IMR-90 (cell line): ENCODE data around the gene CEACAM16. TPM values are rescaled to one million over a fixed set of nuclear protein-coding genes. Genes with fewer than 3 reads are reported as not detected.
A peak's percentile ranks its signal among the peaks of the same experiment; 100 is the strongest.

Source experiments
- ATAC-seq: fragments of 200-7000 bp; cut with Tn5 transposase; 2 replicates; pipeline ENCODE4 v1.9.1; 2020; ENCODE audit warnings: low read depth, mild to moderate bottlenecking, moderate library complexity
- BruUV-seq: library from RNA; stranded (reverse); fragments of 400-500 nt; replicated peaks from 2 replicates; lab custom pipeline; 2021; lab: Mats Ljungman, UMichigan
- CTCF ChIA-PET: fragments of 300-600 bp; formaldehyde crosslinking; extraction: SDS; loops from one replicate; lab custom pipeline; 2021; ENCODE audit warnings: antibody characterized with exemption; lab: Yijun Ruan, JAX
- POLR2A ChIA-PET: fragments of 300-600 bp; sonication (Branson Sonifier 250); formaldehyde crosslinking; loops from one replicate; lab custom pipeline; 2022; ENCODE audit warnings: antibody characterized with exemption; ENCODE audit not compliant: unreplicated experiment; lab: Charles Lee
- DNase-seq: peaks from one replicate; pipeline ENCODE4 v3.0.0; 2013
- H2AFZ ChIP-seq: replicated peaks from 2 replicates; pipeline ENCODE3; 2013; ENCODE audit warnings: low read length, mild to moderate bottlenecking; ENCODE audit not compliant: poor library complexity
- H2AK5ac ChIP-seq: 2 replicates; pipeline ENCODE4 v1.6.1; 2013; ENCODE audit warnings: low read depth, low read length, inconsistent platforms
- H2AK9ac ChIP-seq: replicated peaks from 2 replicates; pipeline ENCODE3; 2013; ENCODE audit warnings: mild to moderate bottlenecking, low read depth, low read length, moderate library complexity; ENCODE audit not compliant: poor library complexity
- H2BK120ac ChIP-seq: 2 replicates; pipeline ENCODE4 v1.6.1; 2013; ENCODE audit warnings: low read depth, low read length, inconsistent platforms
- H2BK15ac ChIP-seq: 3 replicates; pipeline ENCODE4 v1.6.1; 2013; ENCODE audit warnings: low read depth, low read length, inconsistent platforms
- H2BK20ac ChIP-seq: 2 replicates; pipeline ENCODE4 v1.6.1; 2013; ENCODE audit warnings: low read depth, mild to moderate bottlenecking, inconsistent platforms, low read length, moderate library complexity
- H2BK5ac ChIP-seq: 2 replicates; pipeline ENCODE4 v1.6.1; 2013; ENCODE audit warnings: mild to moderate bottlenecking, low read depth, low read length, inconsistent platforms; ENCODE audit not compliant: poor library complexity, severe bottlenecking
- H3K14ac ChIP-seq: replicated peaks from 2 replicates; pipeline ENCODE4 v1.6.1; 2013; ENCODE audit warnings: low read depth, low read length, inconsistent platforms
- H3K18ac ChIP-seq: 2 replicates; pipeline ENCODE4 v1.6.1; 2013; ENCODE audit warnings: low read depth, low read length, control low read depth
- H3K23ac ChIP-seq: 2 replicates; pipeline ENCODE4 v1.6.1; 2013; ENCODE audit warnings: low read depth, low read length, inconsistent platforms
- H3K27ac ChIP-seq: 2 replicates; pipeline ENCODE4 v1.5.1; 2013; ENCODE audit warnings: mild to moderate bottlenecking, control low read depth, low read length; ENCODE audit not compliant: insufficient read depth
- H3K27me3 ChIP-seq: 2 replicates; pipeline ENCODE4 v1.6.1; 2013; ENCODE audit warnings: low read length; ENCODE audit not compliant: control insufficient read depth, insufficient read depth
- H3K36me3 ChIP-seq: 2 replicates; pipeline ENCODE4 v1.6.1; 2013; ENCODE audit warnings: low read length, mixed read lengths; ENCODE audit not compliant: control insufficient read depth, insufficient read depth
- H3K4ac ChIP-seq: 2 replicates; pipeline ENCODE4 v1.6.1; 2013; ENCODE audit warnings: low read depth, low read length, inconsistent platforms
- H3K4me1 ChIP-seq: 2 replicates; pipeline ENCODE4 v1.6.1; 2013; ENCODE audit warnings: low read length, mixed read lengths; ENCODE audit not compliant: control insufficient read depth, insufficient read depth
- H3K4me2 ChIP-seq: 2 replicates; pipeline ENCODE4 v1.6.1; 2013; ENCODE audit warnings: low read depth, mild to moderate bottlenecking, control low read depth, low read length, moderate library complexity
- H3K4me3 ChIP-seq: 2 replicates; pipeline ENCODE4 v1.5.1; 2013; ENCODE audit warnings: low read depth, mild to moderate bottlenecking, control low read depth, low read length, moderate library complexity; ENCODE audit not compliant: insufficient read depth
- H3K56ac ChIP-seq: 2 replicates; pipeline ENCODE4 v1.6.1; 2013; ENCODE audit warnings: low read length, inconsistent platforms; ENCODE audit not compliant: insufficient read depth; ENCODE audit errors: extremely low read depth
- H3K79me1 ChIP-seq, 2 experiments: 2 replicates each; pipeline ENCODE4 v1.6.1; 2013; ENCODE audit warnings: low read length in 2 of 2, inconsistent platforms in 1 of 2, low read depth in 1 of 2
- H3K9ac ChIP-seq: 2 replicates; pipeline ENCODE4 v1.6.1; 2013; ENCODE audit warnings: low read depth, low read length, control low read depth
- H3K9me1 ChIP-seq: 2 replicates; pipeline ENCODE4 v1.6.1; 2013; ENCODE audit warnings: low read length, inconsistent platforms; ENCODE audit not compliant: insufficient read depth
- H3K9me3 ChIP-seq: 2 replicates; pipeline ENCODE4 v1.6.1; 2013; ENCODE audit warnings: low read length; ENCODE audit not compliant: control insufficient read depth, insufficient read depth
- H4K20me1 ChIP-seq: 2 replicates; pipeline ENCODE4 v1.6.1; 2013; ENCODE audit warnings: low read length, inconsistent platforms; ENCODE audit not compliant: insufficient read depth
- H4K5ac ChIP-seq: 2 replicates; pipeline ENCODE4 v1.6.1; 2013; ENCODE audit warnings: mild to moderate bottlenecking, low read depth, low read length, control low read depth
- H4K8ac ChIP-seq, 2 experiments: 2 replicates each; pipeline ENCODE4 v1.6.1; 2013; ENCODE audit warnings: low read depth in 2 of 2, low read length in 2 of 2, control low read depth in 1 of 2, inconsistent platforms in 1 of 2
- H4K91ac ChIP-seq: 2 replicates; pipeline ENCODE4 v1.6.1; 2013; ENCODE audit warnings: low read depth, low read length, inconsistent platforms; ENCODE audit not compliant: insufficient read depth
- MXI1 ChIP-seq: IDR thresholded peaks from 2 replicates; pipeline ENCODE4 v1.6.1; 2012; ENCODE audit warnings: low read depth, mild to moderate bottlenecking, low read length, moderate library complexity, borderline replicate concordance
- POLR2A ChIP-seq: IDR thresholded peaks from 2 replicates; pipeline ENCODE4 v1.6.1; 2012; ENCODE audit warnings: mild to moderate bottlenecking, low read depth, low read length
- WGBS, 2 experiments: methylation state at CpG; one replicate each; pipeline versions ENCODE4 v1.1.5 to v1.1.7; 2013; ENCODE audit warnings: missing lambda C conversion rate in 2 of 2; ENCODE audit not compliant: insufficient read length in 1 of 2; ENCODE audit errors: extremely low coverage in 2 of 2; 5-methylcytosine and 5-hydroxymethylcytosine counted together
- dilution Hi-C: fragments of 300-500 bp; cut with HindIII; formaldehyde crosslinking; loops from one replicate; pipeline ENCODE4 v1.14.3; 2018; ENCODE audit warnings: low sequenced_read_pairs; ENCODE audit not compliant: unreplicated experiment
- in situ Hi-C: fragments of 300-500 bp; cut with MboI; formaldehyde crosslinking; loops from 3 replicates; pipeline ENCODE4 v1.14.3; 2019; ENCODE audit warnings: low sequenced_read_pairs, inconsistent platforms, mixed read lengths
- intact Hi-C: fragments of 100-400 bp; cut with micrococcal nuclease; formaldehyde crosslinking; loops from 2 replicates; pipeline ENCODE4 v1.10.0; 2022
- polyA plus RNA-seq, 3 experiments: library from polyadenylated mRNA; depleted of rRNA; stranded (reverse); fragments of >200 nt; gene quantifications; 2 replicates each; pipeline ENCODE4 v1.2.3, GENCODE V29; 2012; ENCODE audit warnings: low replicate concordance in 1 of 3
- total RNA-seq: library from RNA; depleted of rRNA; stranded (reverse); fragments of >200 nt; gene quantifications from 2 replicates; pipeline ENCODE4 v1.2.3, GENCODE V29; 2012

The CEACAM16 gene
- total and polyA plus RNA-seq, 2 of the 4 experiments (the other 2 are of a cell fraction), result not detected

DNA sequence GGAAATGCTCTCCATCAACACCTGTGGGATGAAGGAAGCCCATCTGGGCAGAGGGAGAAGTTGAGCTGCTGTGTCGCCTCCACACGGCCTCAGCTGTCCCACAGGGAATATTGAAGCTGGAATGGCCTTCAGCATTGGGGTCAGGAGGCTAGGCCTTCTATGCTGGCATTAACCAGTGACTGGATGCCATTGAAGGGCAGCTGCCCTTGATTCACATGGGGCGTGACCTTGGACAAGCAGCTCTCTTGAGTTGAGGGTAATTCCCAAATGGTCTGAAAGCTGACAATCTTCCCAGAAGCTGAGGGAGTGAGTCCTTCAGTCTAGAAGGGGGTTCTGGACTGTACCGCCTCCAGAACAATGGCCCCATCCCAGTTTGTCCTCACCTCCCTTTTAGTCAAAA lies 56.3 kb downstream of the CEACAM16 start:
- Histone ChIP-seq H3K4me1 (peaks cover 57% of the 10 kb centered on the region), H2AK5ac (peak overlapping the region; percentile 91), H4K5ac (peak overlapping the region; percentile 71), H4K91ac (peak overlapping the region; percentile 78), H3K36me3 (peaks cover 61% of the 10 kb centered on the region), H4K20me1 (peaks cover 31% of the 10 kb centered on the region), H3K56ac (no peak overlapping the region), H2AK9ac (peak overlapping the region; percentile 38), H2AFZ (no peak overlapping the region), H3K27ac (peak overlapping the region; percentile 73), H3K79me1 (peaks cover 27 to 76% of the 10 kb centered on the region in 2 experiments), H3K4me3 (no peak overlapping the region), H2BK5ac (peak overlapping the region; percentile 64), H3K27me3 (no peaks in the 10 kb centered on the region), H3K14ac (peak overlapping the region; percentile 67), H4K8ac (peak overlapping the region; percentile 49 to 92), H2BK15ac (peak overlapping the region; percentile 52; the same call in 1 of the 3 replicates), H2BK20ac (peak overlapping the region; percentile 82), H3K4ac (peak overlapping the region; percentile 78), H2BK120ac (peak overlapping the region; percentile 29), H3K9me3 (no peaks in the 10 kb centered on the region), H3K9ac (peak overlapping the region; percentile 66), H3K9me1 (peaks cover 16% of the 10 kb centered on the region), H3K23ac (peak overlapping the region; percentile 93), H3K18ac (peak overlapping the region; percentile 68), H3K4me2 (peak overlapping the region; percentile 67; the same call in 1 of the 2 replicates)
- dilution Hi-C loops, result no loop called here
- POLR2A ChIA-PET, result no interaction called here
- DNase-seq (no peak), ATAC-seq (no peak)
- CTCF ChIA-PET, result interaction anchor here (1.4 kb wide), 1 partner anchor 31 kb away, joined by 4 read pairs; no protein-coding TSS in a partner anchor
- WGBS, 2 experiments, result no CpG with 5 or more reads among the region's 4 CpGs
- 0 out of 2 replicates have a peak, but pooled peaks have one; percentile 8 for TF ChIP-seq POLR2A
- no peak for TF ChIP-seq MXI1
- BruUV-seq, result no TSS peak
- in situ Hi-C loops, result no loop called here
- intact Hi-C loops, result loop anchor here (5.0 kb wide), 1 partner anchor 33 kb away; no protein-coding TSS in a partner anchor
